Central memory CD8-positive, alpha-beta T cell (primary cell): Measurements from ENCODE around the gene CCSER2.

Experiments
- ATAC-seq: fragments of 150-1000 bp; cut with Tn5 transposase; replicated peaks from 2 replicates; pipeline ENCODE4 v1.10.0; 2022; ENCODE audit warnings: mild to moderate bottlenecking, moderate FRiP score, moderate number of reproducible peaks; ENCODE audit not compliant: poor library complexity, severe bottlenecking; ENCODE audit errors: extremely low read depth
- DNase-seq, 2 donors: peaks; one replicate each; pipeline ENCODE4 v3.0.0; 2021; ENCODE audit warnings: low spot score in 2 of 2
- H3K27ac Mint-ChIP-seq: one replicate; pipeline ENCODE4 v1.8.0; 2022; ENCODE audit warnings: low read depth, mild to moderate bottlenecking, moderate library complexity, mixed read lengths
- H3K27me3 Mint-ChIP-seq: one replicate; pipeline ENCODE4 v1.8.0; 2022; ENCODE audit warnings: mixed read lengths
- H3K36me3 Mint-ChIP-seq: one replicate; pipeline ENCODE4 v1.8.0; 2022; ENCODE audit warnings: mild to moderate bottlenecking, moderate library complexity, mixed read lengths; ENCODE audit not compliant: insufficient read depth
- H3K4me1 Mint-ChIP-seq: one replicate; pipeline ENCODE4 v1.8.0; 2022; ENCODE audit warnings: mixed read lengths
- H3K4me3 Mint-ChIP-seq: one replicate; pipeline ENCODE4 v1.8.0; 2022; ENCODE audit warnings: mild to moderate bottlenecking, moderate library complexity, mixed read lengths
- H3K9me3 Mint-ChIP-seq: one replicate; pipeline ENCODE4 v1.8.0; 2022; ENCODE audit warnings: mixed read lengths

Gene CCSER2

GRCh38 chr10:84562592-84562991 lies 234.2 kb downstream of the CCSER2 start:
- no peaks in the 10 kb centered on the region for H3K36me3 Mint-ChIP-seq

GRCh38 chr10:84563355-84563754 lies 235.0 kb downstream of the CCSER2 start:
- H3K36me3 Mint-ChIP-seq: no peaks in the 10 kb centered on the region
- no peak for DNase-seq

More at GRCh38 chr10:84562592-84562991, 234.2 kb downstream of the CCSER2 start:
- Mint-ChIP-seq H3K9me3 (no peaks in the 10 kb centered on the region), H3K27me3 (peaks cover 69% of the 10 kb centered on the region), H3K4me3 (no peak overlapping the region), H3K4me1 (no peaks in the 10 kb centered on the region), H3K27ac (no peak overlapping the region)
- no peak for ATAC-seq
- no peak for DNase-seq

GRCh38 chr10:84563868-84564267 lies 235.5 kb downstream of the CCSER2 start:
- H3K9me3 Mint-ChIP-seq: no peaks in the 10 kb centered on the region
- no peaks in the 10 kb centered on the region for H3K36me3 Mint-ChIP-seq
- ATAC-seq (no peak), DNase-seq (no peak)
- H3K4me3 Mint-ChIP-seq: no peak overlapping the region
- peaks cover 81% of the 10 kb centered on the region for H3K27me3 Mint-ChIP-seq
- H3K27ac Mint-ChIP-seq: no peak overlapping the region
- no peaks in the 10 kb centered on the region for H3K4me1 Mint-ChIP-seq

More at GRCh38 chr10:84563355-84563754, 235.0 kb downstream of the CCSER2 start:
- ATAC-seq: no peak
- H3K4me3 Mint-ChIP-seq: no peak overlapping the region
- no peaks in the 10 kb centered on the region for H3K4me1 Mint-ChIP-seq
- no peaks in the 10 kb centered on the region for H3K9me3 Mint-ChIP-seq
- H3K27me3 Mint-ChIP-seq: peaks cover 77% of the 10 kb centered on the region
- H3K27ac Mint-ChIP-seq: no peak overlapping the region

- Mint-ChIP-seq H3K27me3 (peaks cover 91% of the 10 kb centered on the region), H3K27ac (no peak overlapping the region), H3K4me3 (no peak overlapping the region), H3K36me3 (no peaks in the 10 kb centered on the region), H3K9me3 (no peaks in the 10 kb centered on the region), H3K4me1 (no peaks in the 10 kb centered on the region)
- DNase-seq: no peak
- no peak for ATAC-seq
Measured at GRCh38 chr10:84565881-84566582, 237.6 kb downstream of the CCSER2 start.

GRCh38 chr10:84567133-84567532 lies 238.7 kb downstream of the CCSER2 start:
- Mint-ChIP-seq H3K36me3 (no peaks in the 10 kb centered on the region), H3K27ac (no peak overlapping the region), H3K4me3 (no peak overlapping the region), H3K4me1 (no peaks in the 10 kb centered on the region), H3K27me3 (peaks cover 88% of the 10 kb centered on the region), H3K9me3 (no peaks in the 10 kb centered on the region)
- no peak for DNase-seq
- ATAC-seq: no peak
